Osteocyte (in vitro differentiated cells): ENCODE data around the gene HSDL1. TPM values are rescaled to one million over a fixed set of nuclear protein-coding genes. Genes with fewer than 3 reads are reported as not detected.

ENCODE experiments used
- DNase-seq: peaks from one replicate; pipeline ENCODE4 v3.0.0; 2021; ENCODE audit warnings: mixed read lengths; ENCODE audit not compliant: unreplicated experiment; ENCODE audit errors: extremely low spot score
- H3K27ac Mint-ChIP-seq: one replicate; pipeline ENCODE4 v1.8.0; 2021; ENCODE audit warnings: mild to moderate bottlenecking, mixed read lengths; ENCODE audit not compliant: unreplicated experiment
- H3K27me3 Mint-ChIP-seq: one replicate; pipeline ENCODE4 v1.8.0; 2021; ENCODE audit warnings: mixed read lengths; ENCODE audit not compliant: unreplicated experiment
- H3K36me3 Mint-ChIP-seq: one replicate; pipeline ENCODE4 v1.8.0; 2021; ENCODE audit warnings: mixed read lengths; ENCODE audit not compliant: unreplicated experiment
- H3K4me1 Mint-ChIP-seq: one replicate; pipeline ENCODE4 v1.8.0; 2021; ENCODE audit warnings: mixed read lengths; ENCODE audit not compliant: unreplicated experiment
- H3K4me3 Mint-ChIP-seq: one replicate; pipeline ENCODE4 v1.8.0; 2021; ENCODE audit warnings: mild to moderate bottlenecking, moderate library complexity, mixed read lengths; ENCODE audit not compliant: unreplicated experiment
- H3K9me3 Mint-ChIP-seq: one replicate; pipeline ENCODE4 v1.8.0; 2021; ENCODE audit warnings: mixed read lengths; ENCODE audit not compliant: unreplicated experiment
- total RNA-seq: library from RNA; stranded (reverse); gene quantifications from 2 replicates; pipeline ENCODE4 v1.2.1, GENCODE V29; 2021
- TF ChIP-seq, protein P1 (sequence below): fragments of 200-600 bp; sonication (generic); IDR thresholded peaks from 2 replicates; pipeline ENCODE4 v1.5.0; 2021; ENCODE audit warnings: antibody characterized with exemption, mild to moderate bottlenecking, moderate library complexity

HSDL1 gene
- total RNA-seq, 1 donor from 2014 or later, result 18.0 TPM

DNA sequence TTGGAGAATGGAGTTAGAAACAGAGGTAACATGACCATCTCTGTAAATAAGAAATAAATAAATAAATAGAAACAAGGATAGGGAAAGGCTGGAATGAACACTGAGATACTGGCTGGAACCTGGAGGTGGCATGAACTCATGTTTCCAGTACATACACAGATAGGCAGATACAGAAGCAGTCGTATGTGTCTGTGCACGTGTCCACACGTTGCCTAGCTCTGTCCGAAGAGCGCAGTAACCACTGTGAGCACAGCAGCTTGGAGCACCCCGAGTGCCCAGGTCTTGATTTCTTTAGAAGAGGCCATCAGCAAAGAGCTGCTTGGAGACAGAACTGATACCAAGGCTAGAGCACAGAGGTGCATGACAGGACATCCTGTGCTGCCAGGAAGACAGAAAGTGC is 65.3 kb downstream of the HSDL1 start:
- Mint-ChIP-seq H3K27ac (no peak overlapping the region), H3K4me1 (no peaks in the 10 kb centered on the region), H3K9me3 (peaks cover 6% of the 10 kb centered on the region), H3K4me3 (no peak overlapping the region), H3K36me3 (peaks cover 51% of the 10 kb centered on the region), H3K27me3 (no peaks in the 10 kb centered on the region)
- TF ChIP-seq, protein P1, sequence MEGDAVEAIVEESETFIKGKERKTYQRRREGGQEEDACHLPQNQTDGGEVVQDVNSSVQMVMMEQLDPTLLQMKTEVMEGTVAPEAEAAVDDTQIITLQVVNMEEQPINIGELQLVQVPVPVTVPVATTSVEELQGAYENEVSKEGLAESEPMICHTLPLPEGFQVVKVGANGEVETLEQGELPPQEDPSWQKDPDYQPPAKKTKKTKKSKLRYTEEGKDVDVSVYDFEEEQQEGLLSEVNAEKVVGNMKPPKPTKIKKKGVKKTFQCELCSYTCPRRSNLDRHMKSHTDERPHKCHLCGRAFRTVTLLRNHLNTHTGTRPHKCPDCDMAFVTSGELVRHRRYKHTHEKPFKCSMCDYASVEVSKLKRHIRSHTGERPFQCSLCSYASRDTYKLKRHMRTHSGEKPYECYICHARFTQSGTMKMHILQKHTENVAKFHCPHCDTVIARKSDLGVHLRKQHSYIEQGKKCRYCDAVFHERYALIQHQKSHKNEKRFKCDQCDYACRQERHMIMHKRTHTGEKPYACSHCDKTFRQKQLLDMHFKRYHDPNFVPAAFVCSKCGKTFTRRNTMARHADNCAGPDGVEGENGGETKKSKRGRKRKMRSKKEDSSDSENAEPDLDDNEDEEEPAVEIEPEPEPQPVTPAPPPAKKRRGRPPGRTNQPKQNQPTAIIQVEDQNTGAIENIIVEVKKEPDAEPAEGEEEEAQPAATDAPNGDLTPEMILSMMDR, result no peak
- DNase-seq, result no peak

DNA sequence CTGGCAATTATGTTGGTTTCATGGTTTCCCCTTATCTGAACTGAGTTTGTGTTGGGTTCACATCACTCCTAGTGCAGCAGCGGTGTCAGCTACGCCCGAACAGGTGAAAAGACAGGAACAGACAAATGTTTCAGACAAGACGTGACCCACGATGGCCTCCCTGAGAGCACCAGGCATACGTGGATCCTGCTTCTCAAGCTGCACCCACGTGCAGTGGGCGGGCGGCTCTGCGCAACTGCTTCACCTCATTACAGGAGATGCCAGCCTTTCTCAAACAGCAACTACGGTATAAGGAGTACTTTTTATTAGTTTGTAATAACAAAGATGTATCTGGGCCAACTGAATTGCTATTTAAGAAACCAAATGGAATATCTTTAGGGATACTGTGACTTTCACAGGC is 69.6 kb downstream of the HSDL1 start:
- Mint-ChIP-seq H3K4me1 (no peaks in the 10 kb centered on the region), H3K27me3 (no peaks in the 10 kb centered on the region), H3K27ac (no peak overlapping the region), H3K36me3 (peaks cover 62% of the 10 kb centered on the region), H3K9me3 (peaks cover 6% of the 10 kb centered on the region), H3K4me3 (no peak overlapping the region)
- TF ChIP-seq, protein P1, result no peak
- no peak for DNase-seq

DNA sequence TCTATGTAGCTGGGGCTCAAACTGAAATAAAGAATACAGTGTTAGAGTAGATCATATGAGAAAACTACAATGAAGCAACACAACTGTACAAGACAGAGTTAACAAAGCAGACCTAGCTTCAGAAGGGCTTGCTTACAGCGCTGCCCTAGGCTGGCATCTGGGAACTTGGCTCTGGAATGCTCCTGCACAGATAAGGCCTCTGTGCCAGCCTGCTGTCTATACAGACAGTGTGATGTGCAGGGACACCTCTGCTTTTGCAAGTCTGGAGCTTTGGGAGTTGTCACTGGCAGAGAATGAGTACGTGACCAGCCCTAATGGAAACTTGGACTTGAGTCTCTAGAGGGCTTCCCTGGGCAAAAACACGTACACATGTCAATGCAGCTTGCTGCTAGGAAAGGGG is 70.3 kb downstream of the HSDL1 start:
- H3K27ac Mint-ChIP-seq, result no peak overlapping the region
- H3K27me3 Mint-ChIP-seq, result no peaks in the 10 kb centered on the region
- H3K4me1 Mint-ChIP-seq, result no peaks in the 10 kb centered on the region
- peaks cover 62% of the 10 kb centered on the region for H3K36me3 Mint-ChIP-seq
- peaks cover 6% of the 10 kb centered on the region for H3K9me3 Mint-ChIP-seq
- no peak for DNase-seq
- no peak overlapping the region for H3K4me3 Mint-ChIP-seq
- TF ChIP-seq, protein P1, result no peak

Other genes with a start within 250 kb of the HSDL1 start
- gene MLYCD, start 246.1 kb downstream of the HSDL1 start, total RNA-seq, result 5.2 and 5.3 TPM in 2 replicates
- gene OSGIN1, start 191.9 kb downstream of the HSDL1 start, total RNA-seq, result 1.2 and 1.3 TPM in 2 replicates
- gene NECAB2, start 176.9 kb downstream of the HSDL1 start, total RNA-seq, result 0.21 TPM in 1 of 2 replicates, not detected in the other
- gene SLC38A8, start 102.4 kb downstream of the HSDL1 start, total RNA-seq, result not detected in 2 replicates
- gene MBTPS1, start 28.2 kb downstream of the HSDL1 start, total RNA-seq, result 130 and 136 TPM in 2 replicates
- gene DNAAF1, start 131 bp upstream of the HSDL1 start, total RNA-seq, result not detected in 2 replicates
- 46.1 and 47.9 TPM in 2 replicates for gene TAF1C, start 41.9 kb upstream of the HSDL1 start, total RNA-seq
- gene ADAD2, start 46.0 kb upstream of the HSDL1 start, total RNA-seq, result not detected in 2 replicates
- gene KCNG4, start 94.8 kb upstream of the HSDL1 start, total RNA-seq, result not detected in 2 replicates
- gene WFDC1, start 149.7 kb upstream of the HSDL1 start, total RNA-seq, result 0.24 TPM in 2 replicates
- not detected in 2 replicates for gene ATP2C2, start 223.4 kb upstream of the HSDL1 start, total RNA-seq